Measurements from ENCODE around the gene ING4. TPM values are rescaled to one million over a fixed set of nuclear protein-coding genes. Genes with fewer than 3 reads are reported as not detected.

The ING4 gene
- total and polyA plus RNA-seq, 2 of the 13 experiments (the other 11 are each of a cell fraction or from before 2014, with no cell fraction given) = 14.4 to 32.4 TPM

DNA sequence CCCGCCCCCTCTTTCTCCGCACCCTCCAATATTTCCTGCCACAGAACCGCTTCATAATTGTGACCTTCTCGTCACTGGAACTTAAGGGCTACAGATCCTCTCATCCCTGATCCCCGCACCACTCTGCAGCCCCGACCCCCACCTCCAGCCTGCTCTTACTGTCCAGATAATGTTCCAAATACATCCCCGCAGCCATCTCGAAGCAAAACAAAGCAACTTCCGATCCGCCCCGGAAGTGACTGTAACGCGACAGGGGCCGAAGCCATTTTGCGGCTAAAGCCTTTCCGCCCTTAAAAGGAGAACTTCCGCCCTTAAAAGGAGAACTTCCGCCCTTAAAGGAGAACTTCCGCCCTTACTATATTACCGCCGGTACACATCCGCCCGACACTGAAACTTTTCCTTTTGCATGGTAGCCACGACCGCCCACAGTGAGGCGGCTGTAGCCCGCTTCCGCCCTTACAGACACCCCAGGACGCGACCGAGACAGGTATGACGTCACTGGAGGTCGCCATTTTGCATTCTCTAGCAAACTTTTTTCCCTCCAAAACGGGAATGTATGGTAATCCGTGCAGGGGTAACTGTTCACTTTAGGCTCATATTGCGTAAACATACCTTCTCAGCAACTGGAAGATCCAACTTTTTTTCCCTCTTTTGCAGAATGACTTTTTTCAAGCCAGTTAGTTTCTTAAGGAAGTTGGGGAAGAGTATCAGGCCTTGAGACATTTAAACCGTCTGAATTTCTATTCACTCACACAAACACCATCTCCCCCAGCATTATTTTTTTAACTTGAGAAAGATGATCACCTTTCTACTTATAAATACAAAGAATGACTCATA, at the start of gene ING4 (continued):
- TF ChIP-seq ZNF75D (CRISPR knock-in tag; IDR thresholded peaks at IDR 0.05; ENCODE audit: borderline replicate concordance) (no peak), HNRNPUL1 (IDR thresholded peaks at IDR 0.05; ENCODE audit: low read depth, low read length) (no peak), ETV6 (CRISPR knock-in tag; conservative IDR thresholded peaks at IDR 0.05) (no peak; the same call in 1 of the 2 replicates), EZH2 (conservative IDR thresholded peaks at IDR 0.05; ENCODE audit: low read depth, low read length) (no peak), ZNF17 (CRISPR knock-in tag; IDR thresholded peaks at IDR 0.05) (peak; percentile 76; the same call in 1 of the 2 replicates), ZNF580 (CRISPR knock-in tag; IDR thresholded peaks at IDR 0.05; ENCODE audit: borderline replicate concordance, low read depth) (peak; percentile 51; the same call in 1 of the 2 replicates), ZNF12 (CRISPR knock-in tag; IDR thresholded peaks at IDR 0.05) (no peak), ZNF138 (CRISPR knock-in tag; IDR thresholded peaks at IDR 0.05; ENCODE audit: low read depth) (no peak), SKIL (CRISPR knock-in tag; IDR thresholded peaks at IDR 0.05; ENCODE audit: borderline replicate concordance) (0 out of 2 replicates have a peak, but pooled peaks have one; percentile 37), AHR (CRISPR knock-in tag; IDR thresholded peaks at IDR 0.05) (no peak; the same call in 1 of the 2 replicates), ZNF383 (CRISPR knock-in tag; IDR thresholded peaks at IDR 0.05; ENCODE audit: borderline replicate concordance) (no peak), GABPA (IDR thresholded peaks at IDR 0.05; ENCODE audit: low read depth, low read length) (peak; percentile 93), GABPA (CRISPR knock-in tag; IDR thresholded peaks at IDR 0.05; ENCODE audit: low read depth) (peak; percentile 100), ZFP1 (CRISPR knock-in tag; IDR thresholded peaks at IDR 0.05) (no peak; the same call in 1 of the 2 replicates), NFIB (CRISPR knock-in tag; IDR thresholded peaks at IDR 0.05; ENCODE audit: borderline replicate concordance) (no peak), ZNF180 (CRISPR knock-in tag; IDR thresholded peaks at IDR 0.05; ENCODE audit: borderline replicate concordance, low read depth) (no peak), SALL1 (CRISPR knock-in tag; IDR thresholded peaks at IDR 0.05) (peak; percentile 66; the same call in 1 of the 2 replicates), ZNF792 (CRISPR knock-in tag; IDR thresholded peaks at IDR 0.05) (no peak), ZSCAN29 (CRISPR knock-in tag; conservative IDR thresholded peaks at IDR 0.05) (0 out of 2 replicates have a peak, but pooled peaks have one; percentile 14)
- TF ChIP-seq, protein P1, sequence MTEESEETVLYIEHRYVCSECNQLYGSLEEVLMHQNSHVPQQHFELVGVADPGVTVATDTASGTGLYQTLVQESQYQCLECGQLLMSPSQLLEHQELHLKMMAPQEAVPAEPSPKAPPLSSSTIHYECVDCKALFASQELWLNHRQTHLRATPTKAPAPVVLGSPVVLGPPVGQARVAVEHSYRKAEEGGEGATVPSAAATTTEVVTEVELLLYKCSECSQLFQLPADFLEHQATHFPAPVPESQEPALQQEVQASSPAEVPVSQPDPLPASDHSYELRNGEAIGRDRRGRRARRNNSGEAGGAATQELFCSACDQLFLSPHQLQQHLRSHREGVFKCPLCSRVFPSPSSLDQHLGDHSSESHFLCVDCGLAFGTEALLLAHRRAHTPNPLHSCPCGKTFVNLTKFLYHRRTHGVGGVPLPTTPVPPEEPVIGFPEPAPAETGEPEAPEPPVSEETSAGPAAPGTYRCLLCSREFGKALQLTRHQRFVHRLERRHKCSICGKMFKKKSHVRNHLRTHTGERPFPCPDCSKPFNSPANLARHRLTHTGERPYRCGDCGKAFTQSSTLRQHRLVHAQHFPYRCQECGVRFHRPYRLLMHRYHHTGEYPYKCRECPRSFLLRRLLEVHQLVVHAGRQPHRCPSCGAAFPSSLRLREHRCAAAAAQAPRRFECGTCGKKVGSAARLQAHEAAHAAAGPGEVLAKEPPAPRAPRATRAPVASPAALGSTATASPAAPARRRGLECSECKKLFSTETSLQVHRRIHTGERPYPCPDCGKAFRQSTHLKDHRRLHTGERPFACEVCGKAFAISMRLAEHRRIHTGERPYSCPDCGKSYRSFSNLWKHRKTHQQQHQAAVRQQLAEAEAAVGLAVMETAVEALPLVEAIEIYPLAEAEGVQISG (CRISPR knock-in tag; IDR thresholded peaks at IDR 0.05) = peak; percentile 98
- TF ChIP-seq, protein P2, sequence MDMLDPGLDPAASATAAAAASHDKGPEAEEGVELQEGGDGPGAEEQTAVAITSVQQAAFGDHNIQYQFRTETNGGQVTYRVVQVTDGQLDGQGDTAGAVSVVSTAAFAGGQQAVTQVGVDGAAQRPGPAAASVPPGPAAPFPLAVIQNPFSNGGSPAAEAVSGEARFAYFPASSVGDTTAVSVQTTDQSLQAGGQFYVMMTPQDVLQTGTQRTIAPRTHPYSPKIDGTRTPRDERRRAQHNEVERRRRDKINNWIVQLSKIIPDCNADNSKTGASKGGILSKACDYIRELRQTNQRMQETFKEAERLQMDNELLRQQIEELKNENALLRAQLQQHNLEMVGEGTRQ (IDR thresholded peaks at IDR 0.05; ENCODE audit: low read depth, low read length) = no peak
- TF ChIP-seq, protein P2 (CRISPR knock-in tag; IDR thresholded peaks at IDR 0.05; ENCODE audit: borderline replicate concordance) = peak; percentile 80; the same call in 1 of the 2 replicates
